Measurements from ENCODE around the gene NHERF2.

NHERF2 gene

GRCh38 chr16:2082983-2083364 is 56.3 kb downstream of the NHERF2 start:
- no peak overlapping the region for H3K4me3 ChIP-seq (ENCODE audit: low read depth, low read length)
- peak; percentile 71 for DNase-seq (ENCODE audit: low read depth)
- TF ChIP-seq MAX (IDR thresholded peaks at IDR 0.05; ENCODE audit: low read depth, low read length) (peak; percentile 64), POLR2A (IDR thresholded peaks at IDR 0.05; ENCODE audit: extremely low read depth, insufficient read length) (no peak), MYC (IDR thresholded peaks at IDR 0.05; ENCODE audit: low read depth, low read length) (peak; percentile 60), CTCF (IDR thresholded peaks at IDR 0.05; ENCODE audit: low read depth, low read length) (no peak)

- TF ChIP-seq POLR2A (IDR thresholded peaks at IDR 0.05; ENCODE audit: extremely low read depth, insufficient read length) (no peak), MAX (IDR thresholded peaks at IDR 0.05; ENCODE audit: low read depth, low read length) (no peak), MYC (IDR thresholded peaks at IDR 0.05; ENCODE audit: low read depth, low read length) (no peak), CTCF (IDR thresholded peaks at IDR 0.05; ENCODE audit: low read depth, low read length) (no peak)
- no peak for DNase-seq (ENCODE audit: low read depth)
Observed at GRCh38 chr16:2083409-2083808, 56.7 kb downstream of the NHERF2 start.

GRCh38 chr16:2083876-2084780 is 57.4 kb downstream of the NHERF2 start:
- no peak for DNase-seq (ENCODE audit: low read depth)
- H3K4me3 ChIP-seq (ENCODE audit: low read depth, low read length): no peak overlapping the region

More at GRCh38 chr16:2083409-2083808, 56.7 kb downstream of the NHERF2 start:
- no peak overlapping the region for H3K4me3 ChIP-seq (ENCODE audit: low read depth, low read length)

GRCh38 chr16:2084895-2085625 is 58.4 kb downstream of the NHERF2 start:
- H3K4me3 ChIP-seq (ENCODE audit: low read depth, low read length): no peak overlapping the region
- DNase-seq (ENCODE audit: low read depth): no peak
- TF ChIP-seq MAX (IDR thresholded peaks at IDR 0.05; ENCODE audit: low read depth, low read length): no peak
- no peak for TF ChIP-seq CTCF (IDR thresholded peaks at IDR 0.05; ENCODE audit: low read depth, low read length)
- TF ChIP-seq POLR2A (IDR thresholded peaks at IDR 0.05; ENCODE audit: extremely low read depth, insufficient read length): no peak
- no peak for TF ChIP-seq MYC (IDR thresholded peaks at IDR 0.05; ENCODE audit: low read depth, low read length)

More at GRCh38 chr16:2083876-2084780, 57.4 kb downstream of the NHERF2 start:
- TF ChIP-seq MYC (IDR thresholded peaks at IDR 0.05; ENCODE audit: low read depth, low read length) (no peak), MAX (IDR thresholded peaks at IDR 0.05; ENCODE audit: low read depth, low read length) (no peak), POLR2A (IDR thresholded peaks at IDR 0.05; ENCODE audit: extremely low read depth, insufficient read length) (no peak), CTCF (IDR thresholded peaks at IDR 0.05; ENCODE audit: low read depth, low read length) (no peak)

GRCh38 chr16:2085669-2086068 is 59.0 kb downstream of the NHERF2 start:
- TF ChIP-seq POLR2A (IDR thresholded peaks at IDR 0.05; ENCODE audit: extremely low read depth, insufficient read length) (no peak), MAX (IDR thresholded peaks at IDR 0.05; ENCODE audit: low read depth, low read length) (no peak), MYC (IDR thresholded peaks at IDR 0.05; ENCODE audit: low read depth, low read length) (no peak), CTCF (IDR thresholded peaks at IDR 0.05; ENCODE audit: low read depth, low read length) (no peak)
- peak; percentile 32 for DNase-seq (ENCODE audit: low read depth)
- no peak overlapping the region for H3K4me3 ChIP-seq (ENCODE audit: low read depth, low read length)

Measured in NB4 (cell line).